Body of pancreas (tissue), 4 donors: ENCODE measurements around the gene EIF3K.

ENCODE experiments used
- CTCF ChIP-seq, 7 experiments: fragments of 450-650 bp in 4 of 7; fragments of 200-600 bp in 3 of 7; sonication (generic) in 3 of 7; IDR thresholded peaks; one replicate each; pipeline ENCODE4 v1.5.1; 2016 to 2019; ENCODE audit warnings: antibody characterized with exemption in 7 of 7
- POLR2A ChIP-seq, 3 donors: fragments of 450-650 bp; IDR thresholded peaks; one replicate each; pipeline ENCODE4 v1.6.1; 2016; ENCODE audit warnings: antibody characterized with exemption in 3 of 3, mild to moderate bottlenecking in 2 of 3

GRCh38 chr19:38686530-38686888 lies 67.5 kb downstream of the EIF3K start:
- TF ChIP-seq CTCF (IDR thresholded peaks at IDR 0.05): peak in 1 of 7 experiments; percentile 3
- TF ChIP-seq POLR2A (IDR thresholded peaks at IDR 0.05): no peak
